ENCODE results near the gene SERPINA6.

DNA sequence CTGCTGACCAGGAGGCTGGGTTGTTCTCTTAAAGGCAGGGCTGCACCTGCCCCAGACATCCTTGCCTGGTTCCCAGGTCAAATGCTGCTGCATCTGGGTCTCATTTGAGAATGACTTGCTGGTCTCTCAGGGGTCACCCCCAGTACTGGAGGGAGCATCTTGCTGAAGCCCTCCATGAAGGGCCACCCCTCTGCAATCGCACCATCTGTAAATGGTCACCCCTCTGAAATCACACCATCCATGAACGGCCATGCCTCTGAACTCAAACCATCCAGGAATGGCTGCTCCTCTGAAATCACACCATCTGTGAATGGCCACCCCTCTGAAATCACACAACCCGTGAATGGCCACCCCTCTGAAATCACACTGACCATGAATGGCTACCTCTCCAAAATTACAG is 7.3 kb upstream of the SERPINA6 start:
- TF ChIP-seq, protein P1, sequence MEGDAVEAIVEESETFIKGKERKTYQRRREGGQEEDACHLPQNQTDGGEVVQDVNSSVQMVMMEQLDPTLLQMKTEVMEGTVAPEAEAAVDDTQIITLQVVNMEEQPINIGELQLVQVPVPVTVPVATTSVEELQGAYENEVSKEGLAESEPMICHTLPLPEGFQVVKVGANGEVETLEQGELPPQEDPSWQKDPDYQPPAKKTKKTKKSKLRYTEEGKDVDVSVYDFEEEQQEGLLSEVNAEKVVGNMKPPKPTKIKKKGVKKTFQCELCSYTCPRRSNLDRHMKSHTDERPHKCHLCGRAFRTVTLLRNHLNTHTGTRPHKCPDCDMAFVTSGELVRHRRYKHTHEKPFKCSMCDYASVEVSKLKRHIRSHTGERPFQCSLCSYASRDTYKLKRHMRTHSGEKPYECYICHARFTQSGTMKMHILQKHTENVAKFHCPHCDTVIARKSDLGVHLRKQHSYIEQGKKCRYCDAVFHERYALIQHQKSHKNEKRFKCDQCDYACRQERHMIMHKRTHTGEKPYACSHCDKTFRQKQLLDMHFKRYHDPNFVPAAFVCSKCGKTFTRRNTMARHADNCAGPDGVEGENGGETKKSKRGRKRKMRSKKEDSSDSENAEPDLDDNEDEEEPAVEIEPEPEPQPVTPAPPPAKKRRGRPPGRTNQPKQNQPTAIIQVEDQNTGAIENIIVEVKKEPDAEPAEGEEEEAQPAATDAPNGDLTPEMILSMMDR (IDR thresholded peaks at IDR 0.05): no peak
- TF ChIP-seq, protein P2, sequence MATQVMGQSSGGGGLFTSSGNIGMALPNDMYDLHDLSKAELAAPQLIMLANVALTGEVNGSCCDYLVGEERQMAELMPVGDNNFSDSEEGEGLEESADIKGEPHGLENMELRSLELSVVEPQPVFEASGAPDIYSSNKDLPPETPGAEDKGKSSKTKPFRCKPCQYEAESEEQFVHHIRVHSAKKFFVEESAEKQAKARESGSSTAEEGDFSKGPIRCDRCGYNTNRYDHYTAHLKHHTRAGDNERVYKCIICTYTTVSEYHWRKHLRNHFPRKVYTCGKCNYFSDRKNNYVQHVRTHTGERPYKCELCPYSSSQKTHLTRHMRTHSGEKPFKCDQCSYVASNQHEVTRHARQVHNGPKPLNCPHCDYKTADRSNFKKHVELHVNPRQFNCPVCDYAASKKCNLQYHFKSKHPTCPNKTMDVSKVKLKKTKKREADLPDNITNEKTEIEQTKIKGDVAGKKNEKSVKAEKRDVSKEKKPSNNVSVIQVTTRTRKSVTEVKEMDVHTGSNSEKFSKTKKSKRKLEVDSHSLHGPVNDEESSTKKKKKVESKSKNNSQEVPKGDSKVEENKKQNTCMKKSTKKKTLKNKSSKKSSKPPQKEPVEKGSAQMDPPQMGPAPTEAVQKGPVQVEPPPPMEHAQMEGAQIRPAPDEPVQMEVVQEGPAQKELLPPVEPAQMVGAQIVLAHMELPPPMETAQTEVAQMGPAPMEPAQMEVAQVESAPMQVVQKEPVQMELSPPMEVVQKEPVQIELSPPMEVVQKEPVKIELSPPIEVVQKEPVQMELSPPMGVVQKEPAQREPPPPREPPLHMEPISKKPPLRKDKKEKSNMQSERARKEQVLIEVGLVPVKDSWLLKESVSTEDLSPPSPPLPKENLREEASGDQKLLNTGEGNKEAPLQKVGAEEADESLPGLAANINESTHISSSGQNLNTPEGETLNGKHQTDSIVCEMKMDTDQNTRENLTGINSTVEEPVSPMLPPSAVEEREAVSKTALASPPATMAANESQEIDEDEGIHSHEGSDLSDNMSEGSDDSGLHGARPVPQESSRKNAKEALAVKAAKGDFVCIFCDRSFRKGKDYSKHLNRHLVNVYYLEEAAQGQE (IDR thresholded peaks at IDR 0.05; ENCODE audit: insufficient read depth in 1 of 2, low read depth in 2 of 2, low read length in 1 of 2): no peak
- TF ChIP-seq POLR2AphosphoS5 (IDR thresholded peaks at IDR 0.05; ENCODE audit: low read depth, low read length) (no peak), TCF7L2 (IDR thresholded peaks at IDR 0.05; ENCODE audit: low read depth, low read length) (no peak)
